Hepatocyte (in vitro differentiated cells): Measurements from ENCODE around the gene PIGK.

Experiments
- CTCF ChIP-seq: fragments of 200-600 bp; sonication (generic); IDR thresholded peaks from 2 replicates; pipeline ENCODE4 v1.5.1; 2016; ENCODE audit warnings: antibody characterized with exemption, mild to moderate bottlenecking; ENCODE audit not compliant: poor library complexity
- EZH2 ChIP-seq: fragments of 200-600 bp; sonication (generic); IDR thresholded peaks from 2 replicates; pipeline ENCODE4 v1.6.1; 2016; ENCODE audit warnings: antibody characterized with exemption, mild to moderate bottlenecking, borderline replicate concordance
- EZH2phosphoT487 ChIP-seq: fragments of 200-600 bp; sonication (generic); IDR thresholded peaks from one replicate; pipeline ENCODE4 v1.6.1; 2018; ENCODE audit warnings: antibody characterized with exemption, mild to moderate bottlenecking, low read depth, moderate library complexity; ENCODE audit not compliant: unreplicated experiment, severe bottlenecking

- TF ChIP-seq CTCF = no peak
- TF ChIP-seq EZH2 = no peak
- TF ChIP-seq EZH2phosphoT487 = no peak
Measured at GRCh38 chr1:77048615-77049005, 170.6 kb downstream of the PIGK start.
